HepG2 (cell line): Measurements from ENCODE around the gene NCKAP5L. TPM values are rescaled to one million over a fixed set of nuclear protein-coding genes. Genes with fewer than 3 reads are reported as not detected.

Experiments used
- ATAC-seq: fragments of 200-7000 bp; cut with Tn5 transposase; 3 replicates; pipeline ENCODE4 v1.9.1; 2020; ENCODE audit warnings: mild to moderate bottlenecking, moderate library complexity
- BruUV-seq: library from RNA; stranded (reverse); fragments of 400-500 nt; replicated peaks from 2 replicates; lab custom pipeline; 2021; lab: Mats Ljungman, UMichigan
- CTCF ChIA-PET: fragments of 300-600 bp; formaldehyde crosslinking; extraction: SDS; loops from one replicate; lab custom pipeline; 2021; ENCODE audit warnings: low total read pairs, inconsistent platforms, low intra/inter-chr PET ratio; lab: Yijun Ruan, JAX
- POLR2A ChIA-PET: fragments of 350-600 bp; sonication (Branson Sonifier 250); formaldehyde crosslinking; loops from one replicate; lab custom pipeline; 2020; ENCODE audit warnings: antibody characterized with exemption, inconsistent platforms; lab: Yijun Ruan, JAX
- DNase-seq: peaks from one replicate; pipeline ENCODE4 v3.0.0-alpha.2; 2015; ENCODE audit warnings: low spot score
- FAIRE-seq: peaks from 3 replicates; lab custom pipeline; 2011; peaks lifted over from hg19 to GRCh38; lab: Jason Lieb, UNC
- H2AFZ ChIP-seq: one replicate; pipeline ENCODE4 v1.6.1; 2011; ENCODE audit warnings: low read length, inconsistent platforms
- H3K27ac ChIP-seq: fragments of 300-600 bp; 3 replicates; pipeline ENCODE4 v1.8.0; 2011; ENCODE audit warnings: mixed run types, mild to moderate bottlenecking, mixed read lengths, low read length, inconsistent platforms; ENCODE audit not compliant: insufficient read depth; ENCODE audit errors: extremely low read length
- H3K27me3 ChIP-seq, 2 experiments: fragments of 200-600 bp in 1 of 2; 2 replicates in 1 of 2; 3 replicates in 1 of 2; pipeline versions ENCODE4 v1.6.0 to v1.8.0; 2011; ENCODE audit warnings: low read length in 2 of 2, mild to moderate bottlenecking in 2 of 2, moderate library complexity in 2 of 2, inconsistent platforms in 1 of 2; ENCODE audit not compliant: insufficient read depth in 2 of 2, control insufficient read depth in 1 of 2
- H3K36me3 ChIP-seq, 2 experiments: fragments of 200-600 bp in 1 of 2; replicated peaks in 1 of 2; 2 replicates in 1 of 2; 3 replicates in 1 of 2; pipeline versions ENCODE4 v1.5.1 to v1.8.0; 2011; ENCODE audit warnings: low read length in 2 of 2, inconsistent platforms in 1 of 2; ENCODE audit not compliant: insufficient read depth in 2 of 2, control insufficient read depth in 1 of 2
- H3K4me1 ChIP-seq: 2 replicates; pipeline ENCODE4 v1.5.1; 2012; ENCODE audit warnings: low read length, inconsistent platforms; ENCODE audit not compliant: insufficient read depth
- H3K4me2 ChIP-seq: 2 replicates; pipeline ENCODE4 v1.6.0; 2011; ENCODE audit warnings: low read depth, low read length, inconsistent platforms
- H3K4me3 ChIP-seq, 3 experiments: fragments of 200-600 bp in 1 of 3; sonication (generic), shearing (Covaris generic) in 1 of 3; replicated peaks in 1 of 3; 2 replicates each; pipeline ENCODE4 v1.5.1; 2011 to 2016; ENCODE audit warnings: low read length in 3 of 3, inconsistent platforms in 2 of 3, low read depth in 2 of 3, mild to moderate bottlenecking in 2 of 3, control low read depth in 1 of 3, mixed read lengths in 1 of 3; ENCODE audit not compliant: insufficient read depth in 1 of 3
- H3K79me2 ChIP-seq: one replicate; pipeline ENCODE4 v1.6.1; 2011; ENCODE audit warnings: low read length, inconsistent platforms; ENCODE audit not compliant: insufficient read depth
- H3K9ac ChIP-seq: 2 replicates; pipeline ENCODE4 v1.6.0; 2011; ENCODE audit warnings: mild to moderate bottlenecking, low read depth, low read length, inconsistent platforms; ENCODE audit not compliant: insufficient read depth
- H3K9me3 ChIP-seq: 2 replicates; pipeline ENCODE4 v1.5.1; 2012; ENCODE audit warnings: mild to moderate bottlenecking, low read length
- H4K20me1 ChIP-seq: 2 replicates; pipeline ENCODE4 v1.6.0; 2011; ENCODE audit warnings: inconsistent platforms, mild to moderate bottlenecking, low read length, moderate library complexity; ENCODE audit not compliant: insufficient read depth
- FOXK1 ChIP-seq: sonication (generic); formaldehyde crosslinking; IDR thresholded peaks from 2 replicates; pipeline ENCODE4 v1.4.0; 2020; ENCODE audit warnings: low read depth, missing genetic modification reagents, borderline replicate concordance
- GMEB2 ChIP-seq: IDR thresholded peaks from 2 replicates; pipeline ENCODE4 v1.6.1; 2016; ENCODE audit warnings: missing biosample characterization, missing genetic modification reagents, low read depth
- MAFK ChIP-seq, 2 experiments: IDR thresholded peaks in 1 of 2; conservative IDR thresholded peaks in 1 of 2; 2 replicates each; pipeline ENCODE4 v1.6.1; 2011; ENCODE audit warnings: improper control_type of control experiment in 2 of 2, low read length in 2 of 2
- MBNL3 ChIP-seq: fragments of 250-450 bp; sonication (Bioruptor Pico); conservative IDR thresholded peaks from 2 replicates; pipeline ENCODE4 v1.8.0; 2022; ENCODE audit warnings: mild to moderate bottlenecking, inconsistent platforms
- MTERF4 ChIP-seq: sonication (generic); formaldehyde crosslinking; IDR thresholded peaks from 2 replicates; pipeline ENCODE4 v1.8.0; 2023; ENCODE audit warnings: mild to moderate bottlenecking, missing genetic modification reagents
- SOX6 ChIP-seq, 2 experiments: fragments of 450-650 bp in 1 of 2; sonication (generic) in 1 of 2; formaldehyde crosslinking in 1 of 2; IDR thresholded peaks; 2 replicates each; pipeline versions ENCODE4 v1.4.0 to v1.6.1; 2017 to 2020; ENCODE audit warnings: antibody characterized with exemption in 1 of 2, mild to moderate bottlenecking in 1 of 2, missing genetic modification reagents in 1 of 2
- UBTF ChIP-seq: sonication (generic); formaldehyde crosslinking; IDR thresholded peaks from 2 replicates; pipeline ENCODE4 v1.4.0; 2020; ENCODE audit warnings: mild to moderate bottlenecking, missing genetic modification reagents
- ZNF7 ChIP-seq: IDR thresholded peaks from 2 replicates; pipeline ENCODE4 v1.6.1; 2016; ENCODE audit warnings: missing biosample characterization, missing genetic modification reagents
- WGBS: methylation state at CpG from one replicate; pipeline ENCODE4 v1.1.6; 2017; ENCODE audit warnings: low lambda C conversion rate; 5-methylcytosine and 5-hydroxymethylcytosine counted together
- in situ Hi-C: cut with HindIII; loops from 2 replicates; pipeline ENCODE4 v1.10.0; 2017; ENCODE audit warnings: low pct_unique_long_range_greater_than_20kb; ENCODE audit not compliant: extremely low pct_ligation_motif_present
- intact Hi-C: fragments of 100-400 bp; cut with micrococcal nuclease; formaldehyde crosslinking; loops from one replicate; pipeline ENCODE4 v1.10.0; 2022; ENCODE audit not compliant: unreplicated experiment
- polyA plus RNA-seq, 8 experiments: library from polyadenylated mRNA; depleted of rRNA in 3 of 8; stranded (reverse) in 7 of 8; unstranded in 1 of 8; fragments of >200 nt; fragmentation: Illumina TruSeq in 4 of 8; extraction: Trizol in 4 of 8; gene quantifications; 2 replicates each; pipeline versions ENCODE4 v1.2.1 to v1.2.3, GENCODE V29; 2011 to 2016; ENCODE audit warnings: low read depth in 4 of 8, missing spikeins in 1 of 8, mixed read lengths in 1 of 8; ENCODE audit not compliant: insufficient read depth in 1 of 8
- total RNA-seq, 5 experiments: library from RNA; depleted of rRNA; stranded (reverse); fragments of >200 nt; fragmentation: Illumina TruSeq; extraction: Trizol; gene quantifications; 2 replicates each; pipeline ENCODE4 v1.2.3, GENCODE V29; 2016; ENCODE audit warnings: low read depth in 1 of 5

Gene NCKAP5L
- total and polyA plus RNA-seq, 2 of the 13 experiments (the other 11 are each of a cell fraction or from before 2014, with no cell fraction given): 4.1 to 9.0 TPM

- in situ Hi-C loops: loop anchor here (10.0 kb wide), 1 partner anchor 57 kb away; no protein-coding TSS in a partner anchor
- POLR2A ChIA-PET: interaction anchor here (1.4 to 2.7 kb wide), 2 partner anchors 10 to 12 kb away, joined by 3 to 7 read pairs; partner anchors contain the start of gene BCDIN3D
- intact Hi-C loops: no loop called here
Measured at GRCh38 chr12:49831717-49832116, 3.5 kb upstream of the NCKAP5L start.

GRCh38 chr12:49827401-49828099, 663 bp downstream of the NCKAP5L start:
- POLR2A ChIA-PET: interaction anchor here (0.7 to 3.8 kb wide), 13 partner anchors 11 to 696 kb away, joined by 3 to 39 read pairs (median 5); partner anchors contain the start of genes BCDIN3D, PRPF40B, TMBIM6 and TUBA1B
- CTCF ChIA-PET: no interaction called here
- Histone ChIP-seq H4K20me1 (peaks cover 11% of the 10 kb centered on the region), H3K36me3 (peaks cover 0 to 4% of the 10 kb centered on the region in 2 experiments; a peak in 1 of 5 replicates), H3K4me2 (peak overlapping the region; percentile 83), H3K4me1 (peaks cover 67% of the 10 kb centered on the region), H3K9ac (peak overlapping the region; percentile 83), H2AFZ (no peak overlapping the region), H3K27ac (peak overlapping the region; percentile 84), H3K9me3 (no peaks in the 10 kb centered on the region), H3K27me3 (no peaks in the 10 kb centered on the region; a peak in 1 of 5 replicates), H3K4me3 (peak overlapping the region; percentile 66 to 94 (median 90)), H3K79me2 (peaks cover 22% of the 10 kb centered on the region)
- in situ Hi-C loops (loop anchor here (5.0 kb wide), 1 partner anchor 35 kb away; no protein-coding TSS in a partner anchor), intact Hi-C loops (no loop called here)
- ATAC-seq (peak; percentile 72), DNase-seq (peak; percentile 71), FAIRE-seq (no peak)
- WGBS: 2% methylated on average over 13 of the region's 38 CpGs
- no TSS peak for BruUV-seq
- TF ChIP-seq FOXK1 (CRISPR knock-in tag) (no peak), SOX6 (IDR thresholded peaks at IDR 0.05) (no peak), SOX6 (CRISPR knock-in tag; IDR thresholded peaks at IDR 0.05) (no peak; the same call in 1 of the 2 replicates), UBTF (peak; percentile 52; the same call in 1 of the 2 replicates), GMEB2 (CRISPR knock-in tag) (no peak), MTERF4 (CRISPR knock-in tag) (peak; percentile 62; the same call in 1 of the 2 replicates)

More at GRCh38 chr12:49831717-49832116, 3.5 kb upstream of the NCKAP5L start:
- Histone ChIP-seq H3K27ac (no peak overlapping the region), H3K79me2 (peaks cover 10% of the 10 kb centered on the region), H3K27me3 (no peaks in the 10 kb centered on the region; a peak in 1 of 5 replicates), H3K4me2 (no peak overlapping the region), H3K36me3 (no peaks in the 10 kb centered on the region), H4K20me1 (peaks cover 4% of the 10 kb centered on the region; the same call in 1 of the 2 replicates), H3K4me3 (no peak overlapping the region), H3K9ac (no peak overlapping the region), H3K4me1 (peaks cover 35% of the 10 kb centered on the region), H3K9me3 (no peaks in the 10 kb centered on the region), H2AFZ (no peak overlapping the region)
- CTCF ChIA-PET: no interaction called here
- FAIRE-seq: no peak
- no peak for TF ChIP-seq ZNF7 (CRISPR knock-in tag)
- no peak for TF ChIP-seq MAFK (conservative IDR thresholded peaks at IDR 0.05 in 1 of 2, IDR thresholded peaks at IDR 0.05 in 1 of 2; ENCODE audit: low read length in 2 of 2)
- no peak for TF ChIP-seq MBNL3 (CRISPR knock-in tag)
- no peak for ATAC-seq
- BruUV-seq: no TSS peak
- WGBS: 86% methylated on average over 2 of the region's 2 CpGs
- no peak for DNase-seq
